ENCODE results near the gene DNAH11.

Gene DNAH11

GRCh38 chr7:21550821-21551531 lies 8.1 kb downstream of the DNAH11 start:
- DNase-seq = no peak

GRCh38 chr7:21562385-21562784 lies 19.5 kb downstream of the DNAH11 start:
- no peak for DNase-seq

- no peak for DNase-seq
Observed at GRCh38 chr7:21565614-21566013, 22.8 kb downstream of the DNAH11 start.

- DNase-seq = no peak
Observed at GRCh38 chr7:21566094-21566493, 23.3 kb downstream of the DNAH11 start.

GRCh38 chr7:21568762-21569161 lies 25.9 kb downstream of the DNAH11 start:
- DNase-seq = no peak

- DNase-seq = no peak
Observed at GRCh38 chr7:21572331-21573313, 29.8 kb downstream of the DNAH11 start.

GRCh38 chr7:21579341-21580072 lies 36.7 kb downstream of the DNAH11 start:
- DNase-seq = peak in 1 of 58 donors; percentile 3

- DNase-seq = no peak
Observed at GRCh38 chr7:21580073-21580521, 37.3 kb downstream of the DNAH11 start.

GRCh38 chr7:21585070-21585724 lies 42.4 kb downstream of the DNAH11 start:
- DNase-seq = no peak

GRCh38 chr7:21587139-21587784 lies 44.4 kb downstream of the DNAH11 start:
- DNase-seq = no peak

- DNase-seq = no peak
Observed at GRCh38 chr7:21596801-21597200, 54.0 kb downstream of the DNAH11 start.

- no peak for DNase-seq
Observed at GRCh38 chr7:21603462-21603861, 60.6 kb downstream of the DNAH11 start.

- no peak for DNase-seq
Observed at GRCh38 chr7:21603972-21604749, 61.3 kb downstream of the DNAH11 start.

GRCh38 chr7:21605008-21605585 lies 62.3 kb downstream of the DNAH11 start:
- no peak for DNase-seq

- DNase-seq = no peak
Observed at GRCh38 chr7:21608465-21608864, 65.6 kb downstream of the DNAH11 start.

GRCh38 chr7:21611129-21611528 lies 68.3 kb downstream of the DNAH11 start:
- no peak for DNase-seq

- peak in 1 of 58 donors; percentile 5 for DNase-seq
Observed at GRCh38 chr7:21616091-21616490, 73.3 kb downstream of the DNAH11 start.

GRCh38 chr7:21616796-21617436 lies 74.1 kb downstream of the DNAH11 start:
- no peak for DNase-seq

GRCh38 chr7:21617513-21617912 lies 74.7 kb downstream of the DNAH11 start:
- DNase-seq = no peak
